GM19025 (cell line): ENCODE data around the gene FBXO34.
"Not testable (repeated sequence)": the region's sequence is repeated elsewhere in the genome, so short reads cannot be mapped to it uniquely, and the experiment has no call there.

Source experiments
- ATAC-seq: cut with Tn5 transposase; IDR thresholded peaks from one replicate; pipeline ENCODE4 v1.9.1; 2021; ENCODE audit warnings: mild to moderate bottlenecking, low read depth, moderate library complexity; ENCODE audit not compliant: unreplicated experiment

FBXO34 gene

GRCh38 chr14:55373784-55374705 lies 102.8 kb downstream of the FBXO34 start:
- ATAC-seq: no peak

DNA sequence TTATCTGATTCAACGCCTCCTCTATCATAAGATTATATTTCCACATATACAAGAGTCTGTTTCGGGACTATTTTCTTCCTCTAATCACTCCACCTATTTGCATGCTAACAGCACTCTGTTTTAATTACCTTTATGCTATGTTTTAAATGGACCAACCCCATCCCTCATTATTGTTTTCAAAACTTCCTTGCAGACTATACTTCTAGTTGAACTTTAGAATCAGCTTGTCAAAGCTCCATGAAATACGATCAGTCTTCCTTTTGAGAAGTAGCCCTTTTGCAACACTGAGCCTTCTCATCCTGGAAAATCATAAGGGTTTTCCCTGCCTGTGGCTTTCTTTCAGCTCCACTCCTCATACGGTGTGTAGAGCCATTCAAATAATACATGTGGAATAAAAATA lies 103.5 kb downstream of the FBXO34 start:
- no peak for ATAC-seq

DNA sequence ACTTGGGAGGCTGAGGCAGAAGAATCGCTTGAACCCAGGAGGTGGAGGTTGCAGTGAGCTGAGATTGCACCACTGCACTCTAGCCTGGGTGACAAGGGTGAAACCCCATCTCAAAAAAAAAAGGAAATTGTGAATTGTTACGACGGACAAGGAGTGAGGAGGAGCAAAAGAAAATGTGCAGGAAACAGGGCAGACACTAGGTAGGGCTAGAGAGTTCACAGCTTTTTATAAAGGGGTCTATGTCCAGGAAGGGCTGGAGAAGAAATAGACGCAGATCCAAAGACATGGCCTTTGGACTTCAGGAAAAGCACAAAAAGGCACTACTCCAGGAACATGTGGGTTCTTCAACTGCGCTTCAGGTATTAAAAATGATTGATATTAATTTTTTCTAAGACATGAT lies 106.0 kb downstream of the FBXO34 start:
- no peak for ATAC-seq

DNA sequence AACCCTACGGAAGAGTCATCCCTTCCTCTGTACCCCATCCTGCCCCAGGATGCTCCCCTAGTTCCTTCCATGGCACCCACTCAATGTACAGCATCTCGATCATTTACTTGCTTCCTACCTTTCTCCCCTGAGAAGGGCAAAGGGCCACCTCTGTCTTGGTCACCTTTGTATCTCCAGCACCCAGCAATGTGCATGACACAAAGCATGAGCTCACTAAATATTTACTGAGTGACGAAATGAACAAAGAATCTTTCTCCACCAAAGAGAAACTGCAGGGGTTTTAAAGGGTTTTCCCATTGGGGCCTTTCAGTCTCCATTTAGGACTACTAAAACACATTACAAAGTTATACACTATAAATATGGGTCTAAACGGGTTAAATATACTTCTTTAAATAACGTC lies 109.8 kb downstream of the FBXO34 start:
- no peak for ATAC-seq

DNA sequence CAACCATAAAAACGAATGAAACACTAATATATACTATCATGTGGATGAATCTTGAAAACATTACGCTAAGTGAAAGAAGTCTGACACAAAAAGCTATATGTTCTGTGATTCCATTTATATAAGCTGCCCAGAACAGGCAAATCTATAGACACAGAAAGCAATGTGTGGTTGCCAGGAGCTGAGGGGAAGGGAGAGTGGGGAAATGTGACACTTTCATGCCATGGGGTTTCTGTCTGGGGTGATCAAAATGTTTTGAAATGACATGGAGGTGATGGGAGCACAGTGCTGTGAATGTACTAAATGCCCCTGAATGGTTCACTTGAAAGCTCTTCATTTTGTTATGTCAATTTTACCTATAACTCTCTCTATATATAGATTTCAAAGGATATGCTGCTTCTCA lies 110.3 kb downstream of the FBXO34 start:
- ATAC-seq: no peak

DNA sequence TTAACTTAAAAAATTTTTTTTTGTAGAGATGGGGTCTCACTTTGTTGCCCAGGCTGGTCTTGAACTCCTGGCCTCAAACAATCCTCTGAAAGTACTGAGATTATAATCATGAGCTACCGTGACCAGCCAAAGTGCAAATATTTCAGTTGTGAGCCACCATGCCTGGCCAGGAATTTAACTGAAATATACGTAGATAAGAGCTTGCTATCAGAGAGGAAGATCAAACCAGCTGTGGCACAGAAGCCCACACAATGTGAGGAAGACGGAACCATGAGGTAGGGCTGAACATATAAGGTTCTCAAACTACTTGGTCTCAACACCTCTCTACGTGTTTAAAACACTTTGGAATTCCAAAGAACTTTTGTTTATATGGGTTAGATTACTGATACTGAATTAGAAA lies 111.3 kb downstream of the FBXO34 start:
- ATAC-seq: no peak

- not testable (repeated sequence) for ATAC-seq
Measured at GRCh38 chr14:55383056-55383466, 111.8 kb downstream of the FBXO34 start.

GRCh38 chr14:55383541-55384140 lies 112.4 kb downstream of the FBXO34 start:
- ATAC-seq: no peak

DNA sequence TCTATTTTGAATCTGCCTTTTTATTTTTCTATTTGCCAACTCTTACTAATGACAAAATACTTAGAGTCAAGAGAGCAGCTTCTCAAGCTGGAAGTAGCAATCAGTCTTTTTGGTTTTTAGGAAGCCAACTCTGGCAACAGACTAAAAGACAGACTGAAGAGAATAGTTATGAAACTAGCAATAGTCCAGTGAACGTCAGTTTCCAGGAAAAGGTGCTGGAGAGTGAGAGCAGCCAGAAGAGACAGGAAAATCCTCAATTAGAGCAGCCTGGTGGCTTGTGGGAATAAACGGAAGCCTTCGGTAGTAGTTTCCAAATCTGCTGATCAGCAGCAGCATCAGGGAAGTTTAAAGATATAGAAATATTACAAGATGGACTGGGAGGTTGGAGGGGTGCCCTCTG lies 113.3 kb downstream of the FBXO34 start:
- no peak for ATAC-seq

DNA sequence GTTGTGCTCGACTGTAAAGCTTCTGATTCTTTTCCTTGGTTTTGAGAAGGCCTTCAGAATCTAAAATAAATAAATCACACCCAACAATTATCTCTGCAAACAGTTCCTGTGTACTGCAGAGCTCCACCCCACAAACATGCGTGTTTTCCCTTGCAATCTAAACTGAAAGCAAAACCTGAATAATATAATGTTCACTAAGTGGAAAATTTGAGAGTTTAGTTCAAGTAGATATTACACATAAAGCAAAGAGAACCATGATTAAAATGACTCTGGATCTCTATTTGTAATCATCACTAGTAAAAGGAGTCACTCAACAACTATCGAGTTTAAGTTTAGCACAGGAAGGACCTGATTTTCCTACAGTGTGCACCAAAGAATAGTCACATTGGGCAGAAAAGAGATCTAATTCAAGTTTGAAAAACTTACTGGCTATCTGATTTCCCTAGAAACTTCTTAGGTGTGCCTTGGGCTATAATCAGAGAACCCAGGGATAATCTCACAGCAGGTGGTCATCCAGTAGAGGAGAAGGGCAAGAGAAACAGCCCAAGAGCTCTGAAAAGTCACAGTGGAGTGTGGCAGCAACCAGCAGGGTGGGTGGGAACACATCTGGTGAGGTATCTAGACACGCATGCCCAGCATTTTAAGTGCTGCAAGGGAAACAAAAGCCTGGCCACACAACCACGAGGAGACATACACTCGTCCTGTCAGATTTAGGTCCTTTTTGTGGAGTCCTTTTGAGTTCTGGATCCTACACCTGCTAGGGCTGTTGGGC lies 115.0 kb downstream of the FBXO34 start:
- no peak for ATAC-seq

GRCh38 chr14:55387121-55387520 lies 115.9 kb downstream of the FBXO34 start:
- no peak for ATAC-seq

DNA sequence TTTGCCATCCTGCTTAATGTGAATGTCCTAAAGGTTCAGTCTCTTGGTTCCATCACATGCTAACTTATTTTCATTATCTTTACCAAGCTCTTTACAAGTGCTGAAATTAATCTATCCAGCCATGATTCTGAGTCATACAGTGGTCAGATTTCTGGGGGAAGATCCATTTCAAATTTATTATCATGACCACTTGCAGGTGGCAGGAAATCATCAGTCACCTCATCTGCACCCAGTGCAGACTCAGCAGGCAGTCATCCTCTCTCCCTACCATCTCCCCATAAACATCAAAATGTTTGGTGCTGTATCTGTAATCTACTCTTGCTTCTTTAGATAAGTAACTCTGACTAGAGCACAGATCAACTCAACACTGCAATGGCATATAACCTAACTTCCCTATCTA lies 116.9 kb downstream of the FBXO34 start:
- ATAC-seq: no peak

DNA sequence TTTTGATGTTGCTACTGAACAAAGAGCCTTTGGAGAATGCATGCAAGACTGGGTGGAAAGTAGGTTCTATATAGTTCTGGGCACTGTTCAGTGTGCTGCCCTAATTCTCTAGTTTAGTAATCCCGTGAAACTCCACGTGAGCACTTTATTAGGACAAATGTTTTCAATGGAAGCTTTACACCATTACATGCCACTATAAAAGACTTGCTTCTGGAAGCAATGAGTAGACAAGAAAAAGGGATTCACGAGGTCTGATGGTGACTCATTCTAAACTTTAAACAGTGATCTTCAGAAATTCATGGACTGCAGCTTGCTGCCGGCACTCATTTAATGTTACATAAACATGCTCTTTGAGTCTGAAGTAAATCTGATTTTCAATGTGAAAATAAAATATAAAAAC lies 118.1 kb downstream of the FBXO34 start:
- ATAC-seq: no peak

GRCh38 chr14:55398679-55399078 lies 127.5 kb downstream of the FBXO34 start:
- no peak for ATAC-seq

DNA sequence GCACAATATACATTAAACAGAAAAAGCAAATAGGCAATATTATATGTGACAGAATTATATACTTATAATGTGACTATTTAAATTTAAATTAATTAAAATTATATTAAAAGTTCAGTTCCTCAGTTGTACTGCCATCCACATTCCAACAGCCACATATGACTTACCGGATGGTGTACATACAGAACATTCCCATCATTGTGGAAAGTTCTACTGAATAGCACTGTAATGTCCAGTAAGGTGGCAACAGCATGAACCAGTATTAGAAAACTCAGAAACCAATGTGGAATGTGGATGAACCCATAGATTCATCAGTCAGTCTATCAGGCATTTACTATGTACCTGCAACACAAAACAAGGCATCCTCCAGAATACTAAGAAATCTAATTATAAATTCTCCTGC lies 128.0 kb downstream of the FBXO34 start:
- ATAC-seq: no peak

DNA sequence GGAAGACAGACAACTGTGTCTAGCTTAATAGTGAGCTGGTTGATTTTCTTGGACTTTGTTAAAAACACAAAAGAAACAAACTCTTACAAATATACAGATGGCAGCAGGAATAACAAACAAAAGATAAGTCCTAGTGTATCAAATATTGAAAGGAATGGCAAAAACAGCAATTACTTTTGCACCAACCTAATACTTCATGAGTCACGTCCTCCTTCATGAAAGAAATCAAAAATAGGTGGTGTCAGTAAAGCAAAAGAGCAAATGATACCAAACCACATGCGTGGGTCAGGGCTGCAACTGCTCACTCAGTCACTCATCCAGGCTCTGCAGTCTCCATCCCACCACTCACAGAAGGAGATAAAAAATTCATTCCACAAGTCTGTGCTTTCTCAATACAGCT lies 128.6 kb downstream of the FBXO34 start:
- ATAC-seq: no peak

DNA sequence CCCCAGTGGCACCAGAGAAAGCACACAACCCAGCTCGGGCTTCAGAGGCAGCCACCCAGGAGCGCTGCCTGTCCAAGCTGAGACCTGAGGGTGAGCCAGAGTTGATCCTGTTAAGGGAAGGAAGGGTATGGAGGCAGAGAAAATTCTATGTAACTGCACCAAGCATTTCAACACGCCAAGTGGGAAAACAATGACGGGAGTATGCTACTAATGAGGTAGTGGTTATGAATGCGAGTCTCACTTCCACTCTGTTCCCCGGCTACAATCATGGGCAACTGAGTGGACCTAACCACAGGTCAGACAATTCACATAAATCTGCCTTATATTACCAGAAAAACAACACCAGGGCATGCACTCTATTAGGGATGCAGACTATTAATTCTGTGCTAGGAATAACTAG lies 130.5 kb downstream of the FBXO34 start:
- no peak for ATAC-seq
